ENCODE results near the gene FBXO9. TPM values are rescaled to one million over a fixed set of nuclear protein-coding genes. Genes with fewer than 3 reads are reported as not detected.
A peak's percentile ranks its signal among the peaks of the same experiment; 100 is the strongest.

Gene FBXO9
- total RNA-seq, 2 donors from 2014 or later = 59.0 to 68.6 TPM

- Mint-ChIP-seq H3K4me3 (no peak overlapping the region), H3K36me3 (ENCODE audit: low read depth) (peaks cover 2% of the 10 kb centered on the region), H3K27me3 (no peaks in the 10 kb centered on the region), H3K27ac (no peak overlapping the region), H3K4me1 (peaks cover 7% of the 10 kb centered on the region)
- no peak for DNase-seq
- H3K9me3 ChIP-seq (ENCODE audit: control insufficient read depth, low read length, poor library complexity, severe bottlenecking) = peaks cover 3% of the 10 kb centered on the region
- ATAC-seq = no peak
These were observed 47.2 kb downstream of the FBXO9 start for GRCh38 chr6:53112404-53112803.

GRCh38 chr6:53112871-53113270 is 47.7 kb downstream of the FBXO9 start:
- Mint-ChIP-seq H3K27me3 (no peaks in the 10 kb centered on the region), H3K36me3 (ENCODE audit: low read depth) (peaks cover 2% of the 10 kb centered on the region), H3K4me3 (no peak overlapping the region), H3K27ac (no peak overlapping the region), H3K4me1 (peaks cover 7% of the 10 kb centered on the region)
- no peak for DNase-seq
- no peak for ATAC-seq
- H3K9me3 ChIP-seq (ENCODE audit: control insufficient read depth, low read length, poor library complexity, severe bottlenecking) = peaks cover 3% of the 10 kb centered on the region

GRCh38 chr6:53113742-53114141 is 48.5 kb downstream of the FBXO9 start:
- Mint-ChIP-seq H3K36me3 (ENCODE audit: low read depth) (peaks cover 2% of the 10 kb centered on the region), H3K4me1 (peaks cover 7% of the 10 kb centered on the region), H3K27me3 (no peaks in the 10 kb centered on the region), H3K4me3 (no peak overlapping the region), H3K27ac (peak overlapping the region; percentile 11)
- DNase-seq (no peak), ATAC-seq (no peak)
- H3K9me3 ChIP-seq (ENCODE audit: control insufficient read depth, low read length, poor library complexity, severe bottlenecking) = peaks cover 3% of the 10 kb centered on the region

- Mint-ChIP-seq H3K4me1 (peaks cover 7% of the 10 kb centered on the region), H3K4me3 (no peak overlapping the region), H3K27me3 (peaks cover 10% of the 10 kb centered on the region), H3K36me3 (ENCODE audit: low read depth) (no peaks in the 10 kb centered on the region), H3K27ac (no peak overlapping the region)
- no peak for ATAC-seq
- peaks cover 3% of the 10 kb centered on the region for H3K9me3 ChIP-seq (ENCODE audit: control insufficient read depth, low read length, poor library complexity, severe bottlenecking)
- no peak for DNase-seq
These were observed 49.9 kb downstream of the FBXO9 start for GRCh38 chr6:53115113-53115512.

GRCh38 chr6:53115741-53116140 is 50.5 kb downstream of the FBXO9 start:
- Mint-ChIP-seq H3K36me3 (ENCODE audit: low read depth) (peaks cover 3% of the 10 kb centered on the region), H3K4me3 (no peak overlapping the region), H3K4me1 (peaks cover 7% of the 10 kb centered on the region), H3K27ac (no peak overlapping the region), H3K27me3 (peaks cover 16% of the 10 kb centered on the region)
- ATAC-seq (no peak), DNase-seq (no peak)
- H3K9me3 ChIP-seq (ENCODE audit: control insufficient read depth, low read length, poor library complexity, severe bottlenecking) = peaks cover 3% of the 10 kb centered on the region

GRCh38 chr6:53119349-53119748 is 54.1 kb downstream of the FBXO9 start:
- Mint-ChIP-seq H3K4me1 (no peaks in the 10 kb centered on the region), H3K36me3 (ENCODE audit: low read depth) (peaks cover 6% of the 10 kb centered on the region), H3K27ac (no peak overlapping the region), H3K4me3 (no peak overlapping the region), H3K27me3 (peaks cover 20% of the 10 kb centered on the region)
- no peak for ATAC-seq
- no peak for DNase-seq
- H3K9me3 ChIP-seq (ENCODE audit: control insufficient read depth, low read length, poor library complexity, severe bottlenecking) = peaks cover 3% of the 10 kb centered on the region

GRCh38 chr6:53119772-53120409 is 54.7 kb downstream of the FBXO9 start:
- H3K9me3 ChIP-seq (ENCODE audit: control insufficient read depth, low read length, poor library complexity, severe bottlenecking) = peaks cover 3% of the 10 kb centered on the region
- Mint-ChIP-seq H3K4me3 (no peak overlapping the region), H3K36me3 (ENCODE audit: low read depth) (peaks cover 6% of the 10 kb centered on the region), H3K27ac (no peak overlapping the region), H3K4me1 (no peaks in the 10 kb centered on the region), H3K27me3 (peaks cover 24% of the 10 kb centered on the region)
- ATAC-seq = no peak
- DNase-seq = no peak

GRCh38 chr6:53124131-53124800 is 59.1 kb downstream of the FBXO9 start:
- H3K27ac Mint-ChIP-seq = no peak overlapping the region
- peaks cover 6% of the 10 kb centered on the region for H3K36me3 Mint-ChIP-seq (ENCODE audit: low read depth)
- ATAC-seq = no peak
- no peak for DNase-seq
- H3K27me3 Mint-ChIP-seq = peaks cover 41% of the 10 kb centered on the region
- H3K4me3 Mint-ChIP-seq = no peak overlapping the region
- H3K4me1 Mint-ChIP-seq = no peaks in the 10 kb centered on the region
- H3K9me3 ChIP-seq (ENCODE audit: control insufficient read depth, low read length, poor library complexity, severe bottlenecking) = no peaks in the 10 kb centered on the region

- no peak overlapping the region for H3K4me3 Mint-ChIP-seq
- H3K27ac Mint-ChIP-seq = no peak overlapping the region
- peaks cover 37% of the 10 kb centered on the region for H3K27me3 Mint-ChIP-seq
- H3K36me3 Mint-ChIP-seq (ENCODE audit: low read depth) = peaks cover 6% of the 10 kb centered on the region
- no peak for ATAC-seq
- no peaks in the 10 kb centered on the region for H3K4me1 Mint-ChIP-seq
- H3K9me3 ChIP-seq (ENCODE audit: control insufficient read depth, low read length, poor library complexity, severe bottlenecking) = no peaks in the 10 kb centered on the region
- DNase-seq = no peak
These were observed 60.1 kb downstream of the FBXO9 start for GRCh38 chr6:53125276-53125675.

GRCh38 chr6:53128842-53129241 is 63.6 kb downstream of the FBXO9 start:
- H3K4me3 Mint-ChIP-seq = no peak overlapping the region
- no peak overlapping the region for H3K27ac Mint-ChIP-seq
- H3K27me3 Mint-ChIP-seq = peaks cover 45% of the 10 kb centered on the region
- no peaks in the 10 kb centered on the region for H3K9me3 ChIP-seq (ENCODE audit: control insufficient read depth, low read length, poor library complexity, severe bottlenecking)
- DNase-seq (no peak), ATAC-seq (no peak)
- no peaks in the 10 kb centered on the region for H3K36me3 Mint-ChIP-seq (ENCODE audit: low read depth)
- H3K4me1 Mint-ChIP-seq = no peaks in the 10 kb centered on the region

- Mint-ChIP-seq H3K27me3 (peaks cover 52% of the 10 kb centered on the region), H3K4me3 (no peak overlapping the region), H3K4me1 (no peaks in the 10 kb centered on the region), H3K27ac (no peak overlapping the region), H3K36me3 (ENCODE audit: low read depth) (no peaks in the 10 kb centered on the region)
- no peaks in the 10 kb centered on the region for H3K9me3 ChIP-seq (ENCODE audit: control insufficient read depth, low read length, poor library complexity, severe bottlenecking)
- DNase-seq (no peak), ATAC-seq (no peak)
These were observed 65.5 kb downstream of the FBXO9 start for GRCh38 chr6:53130569-53131290.

GRCh38 chr6:53133961-53134360 is 68.8 kb downstream of the FBXO9 start:
- no peak overlapping the region for H3K27ac Mint-ChIP-seq

GRCh38 chr6:53134601-53135235 is 69.5 kb downstream of the FBXO9 start:
- H3K27ac Mint-ChIP-seq = no peak overlapping the region
- peaks cover 51% of the 10 kb centered on the region for H3K27me3 Mint-ChIP-seq
- no peaks in the 10 kb centered on the region for H3K36me3 Mint-ChIP-seq (ENCODE audit: low read depth)
- no peak for ATAC-seq
- no peak for DNase-seq
- no peaks in the 10 kb centered on the region for H3K9me3 ChIP-seq (ENCODE audit: control insufficient read depth, low read length, poor library complexity, severe bottlenecking)
- no peak overlapping the region for H3K4me3 Mint-ChIP-seq
- H3K4me1 Mint-ChIP-seq = no peaks in the 10 kb centered on the region

More at GRCh38 chr6:53133961-53134360, 68.8 kb downstream of the FBXO9 start:
- H3K36me3 Mint-ChIP-seq (ENCODE audit: low read depth) = no peaks in the 10 kb centered on the region
- H3K9me3 ChIP-seq (ENCODE audit: control insufficient read depth, low read length, poor library complexity, severe bottlenecking) = no peaks in the 10 kb centered on the region
- no peaks in the 10 kb centered on the region for H3K4me1 Mint-ChIP-seq
- ATAC-seq (no peak), DNase-seq (no peak)
- H3K4me3 Mint-ChIP-seq = no peak overlapping the region
- H3K27me3 Mint-ChIP-seq = peaks cover 54% of the 10 kb centered on the region
